WTC11 (cell line): ENCODE data around the gene PTGFR. TPM values are rescaled to one million over a fixed set of nuclear protein-coding genes. Genes with fewer than 3 reads are reported as not detected.

Experiments
- ATAC-seq: fragments of 200-7000 bp; cut with Tn5 transposase; 2 replicates; pipeline ENCODE4 v1.10.0; 2021; ENCODE audit warnings: mild to moderate bottlenecking, moderate library complexity
- CTCF ChIA-PET: fragments of 300-600 bp; sonication (Branson Sonifier 250); formaldehyde crosslinking; loops from one replicate; lab custom pipeline; 2021; ENCODE audit warnings: antibody characterized with exemption; lab: Charles Lee
- POLR2A ChIA-PET: fragments of 350-600 bp; sonication (Branson Sonifier 250); formaldehyde crosslinking; loops from one replicate; lab custom pipeline; 2021; ENCODE audit warnings: antibody characterized with exemption; lab: Charles Lee
- DNase-seq: peaks from one replicate; pipeline ENCODE4 v3.0.0; 2021; ENCODE audit warnings: low spot score
- H3K27ac Mint-ChIP-seq: 2 replicates; pipeline ENCODE4 v1.8.0; 2021; ENCODE audit warnings: mixed read lengths
- H3K27me3 Mint-ChIP-seq: 2 replicates; pipeline ENCODE4 v1.8.0; 2021; ENCODE audit warnings: low read depth, mild to moderate bottlenecking, moderate library complexity, mixed read lengths
- H3K36me3 Mint-ChIP-seq: 2 replicates; pipeline ENCODE4 v1.8.0; 2021; ENCODE audit warnings: mixed read lengths
- H3K4me1 Mint-ChIP-seq: 2 replicates; pipeline ENCODE4 v1.8.0; 2022; ENCODE audit warnings: mixed read lengths
- H3K4me3 Mint-ChIP-seq: 2 replicates; pipeline ENCODE4 v1.8.0; 2021; ENCODE audit warnings: mild to moderate bottlenecking, moderate library complexity, mixed read lengths
- H3K9me3 Mint-ChIP-seq: 2 replicates; pipeline ENCODE4 v1.8.0; 2021; ENCODE audit warnings: mixed read lengths
- ATF1 ChIP-seq: sonication (generic); formaldehyde crosslinking; IDR thresholded peaks from 2 replicates; pipeline ENCODE4 v1.8.1; 2023; ENCODE audit warnings: mild to moderate bottlenecking, moderate library complexity, missing genetic modification reagents
- ELF4 ChIP-seq: sonication (generic); formaldehyde crosslinking; IDR thresholded peaks from 2 replicates; pipeline ENCODE4 v1.8.1; 2022; ENCODE audit warnings: low read depth, mild to moderate bottlenecking, moderate library complexity, missing genetic modification reagents
- ETV6 ChIP-seq: sonication (generic); formaldehyde crosslinking; IDR thresholded peaks from 2 replicates; pipeline ENCODE4 v1.8.1; 2022; ENCODE audit warnings: mild to moderate bottlenecking, missing genetic modification reagents
- NFATC4 ChIP-seq: fragments of 250-450 bp; sonication (Bioruptor Pico); IDR thresholded peaks from 2 replicates; pipeline ENCODE4 v1.9.0; 2021; ENCODE audit warnings: mild to moderate bottlenecking
- NFE2L1 ChIP-seq: sonication (generic); formaldehyde crosslinking; IDR thresholded peaks from 2 replicates; pipeline ENCODE4 v1.8.1; 2023; ENCODE audit warnings: missing genetic modification reagents
- NFYB ChIP-seq: sonication (generic); formaldehyde crosslinking; conservative IDR thresholded peaks from 2 replicates; pipeline ENCODE4 v1.8.0; 2022; ENCODE audit warnings: low read depth, missing genetic modification reagents
- NR3C1 ChIP-seq: sonication (generic); formaldehyde crosslinking; conservative IDR thresholded peaks from 2 replicates; pipeline ENCODE4 v1.8.1; 2023; ENCODE audit warnings: low read depth, mild to moderate bottlenecking, missing genetic modification reagents
- SMAD3 ChIP-seq: sonication (generic); formaldehyde crosslinking; IDR thresholded peaks from 2 replicates; pipeline ENCODE4 v1.8.0; 2022; ENCODE audit warnings: missing genetic modification reagents, mild to moderate bottlenecking, borderline replicate concordance
- TCF7 ChIP-seq: sonication (generic); formaldehyde crosslinking; IDR thresholded peaks from 2 replicates; pipeline ENCODE4 v1.8.0; 2022; ENCODE audit warnings: mild to moderate bottlenecking, low read depth, missing genetic modification reagents, moderate library complexity
- TEAD4 ChIP-seq: sonication (generic); formaldehyde crosslinking; IDR thresholded peaks from 2 replicates; pipeline ENCODE4 v1.8.0; 2022; ENCODE audit warnings: mild to moderate bottlenecking, missing genetic modification reagents
- ZNF416 ChIP-seq: fragments of 250-450 bp; sonication (Bioruptor Pico); IDR thresholded peaks from 2 replicates; pipeline ENCODE4 v1.9.0; 2021; ENCODE audit warnings: mild to moderate bottlenecking, inconsistent platforms
- total RNA-seq: library from RNA; stranded (reverse); gene quantifications from 3 replicates; pipeline ENCODE4 v1.2.3, GENCODE V29; 2021
- TF ChIP-seq, protein P1 (sequence below): sonication (generic); formaldehyde crosslinking; IDR thresholded peaks from 2 replicates; pipeline ENCODE4 v1.8.1; 2023; ENCODE audit warnings: mild to moderate bottlenecking, moderate library complexity, missing genetic modification reagents
- TF ChIP-seq, protein P2 (sequence below): sonication (generic); formaldehyde crosslinking; IDR thresholded peaks from 2 replicates; pipeline ENCODE4 v1.8.1; 2023; ENCODE audit warnings: mild to moderate bottlenecking, missing genetic modification reagents, borderline replicate concordance
- TF ChIP-seq, protein P3 (sequence below): sonication (generic); formaldehyde crosslinking; IDR thresholded peaks from 2 replicates; pipeline ENCODE4 v1.8.0; 2023; ENCODE audit warnings: missing genetic modification reagents, mild to moderate bottlenecking, borderline replicate concordance
- TF ChIP-seq, protein P4 (sequence below): fragments of 250-450 bp; sonication (Bioruptor Pico); IDR thresholded peaks from 2 replicates; pipeline ENCODE4 v1.8.0; 2021; ENCODE audit warnings: mild to moderate bottlenecking
- TF ChIP-seq, protein P5 (sequence below): sonication (generic); formaldehyde crosslinking; conservative IDR thresholded peaks from 2 replicates; pipeline ENCODE4 v1.8.1; 2022; ENCODE audit warnings: mild to moderate bottlenecking, missing genetic modification reagents
- TF ChIP-seq, protein P6 (sequence below): sonication (generic); formaldehyde crosslinking; conservative IDR thresholded peaks from 2 replicates; pipeline ENCODE4 v1.8.1; 2023; ENCODE audit warnings: mild to moderate bottlenecking, low read depth, missing genetic modification reagents, moderate library complexity
- TF ChIP-seq, protein P7 (sequence below): sonication (generic); formaldehyde crosslinking; IDR thresholded peaks from 2 replicates; pipeline ENCODE4 v1.8.1; 2023; ENCODE audit warnings: mild to moderate bottlenecking, missing genetic modification reagents
- TF ChIP-seq, protein P8 (sequence below): sonication (generic); formaldehyde crosslinking; IDR thresholded peaks from 2 replicates; pipeline ENCODE4 v1.8.0; 2022; ENCODE audit warnings: mild to moderate bottlenecking, missing genetic modification reagents

The PTGFR gene
- total RNA-seq, 1 experiment from 2014 or later: 0.04 TPM

DNA sequence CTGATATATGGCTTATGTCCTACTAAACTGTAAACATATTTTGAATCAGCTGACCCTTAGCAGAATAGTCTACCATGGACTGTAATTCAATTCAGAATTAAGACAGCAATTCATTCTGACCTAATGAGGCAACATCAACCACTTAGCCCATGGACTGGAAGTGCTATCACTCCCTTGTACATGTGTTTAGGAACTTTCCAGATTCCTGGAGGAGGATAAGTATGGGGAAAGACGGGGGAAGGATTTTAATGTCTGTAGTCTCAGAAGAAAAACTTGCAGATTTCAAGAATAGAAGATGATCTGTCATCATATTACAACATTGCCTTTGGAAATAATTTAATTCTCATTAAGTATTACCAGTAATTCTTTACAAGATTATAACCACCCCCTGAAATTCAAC is 56.3 kb downstream of the PTGFR start (continued):
- no peak for TF ChIP-seq ETV6 (CRISPR knock-in tag)
- TF ChIP-seq ZNF416: no peak
- TF ChIP-seq ATF1 (CRISPR knock-in tag): no peak
- no peak for TF ChIP-seq TEAD4 (CRISPR knock-in tag)
- TF ChIP-seq, all 79 proteins: peak for 0

DNA sequence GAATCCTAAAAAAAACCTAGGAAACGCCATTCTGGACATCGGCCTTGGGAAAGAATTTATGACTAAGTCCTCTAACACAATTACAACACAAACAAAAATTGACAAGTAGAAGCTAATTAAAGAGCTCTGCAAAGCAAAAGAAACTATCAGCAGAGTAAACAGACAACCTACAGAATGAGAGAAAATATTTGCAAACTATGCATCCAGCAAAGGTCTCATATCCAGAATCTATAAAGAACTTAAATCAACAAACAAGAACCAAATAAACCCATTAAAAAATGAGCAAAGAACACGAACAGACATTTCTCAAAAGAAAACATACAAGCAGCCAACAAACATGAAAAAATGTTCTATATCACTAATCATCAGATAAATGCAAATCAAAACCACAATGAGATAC is 58.6 kb downstream of the PTGFR start:
- no peaks in the 10 kb centered on the region for H3K4me1 Mint-ChIP-seq
- POLR2A ChIA-PET: no interaction called here
- ATAC-seq: no peak
- no peak overlapping the region for H3K27ac Mint-ChIP-seq
- H3K9me3 Mint-ChIP-seq: peaks cover 19% of the 10 kb centered on the region
- CTCF ChIA-PET: no interaction called here
- TF ChIP-seq NFYB (CRISPR knock-in tag) (no peak), SMAD3 (CRISPR knock-in tag) (no peak), ETV6 (CRISPR knock-in tag) (no peak), ELF4 (CRISPR knock-in tag) (no peak), TCF7 (CRISPR knock-in tag) (no peak), NFATC4 (CRISPR knock-in tag) (no peak), NR3C1 (CRISPR knock-in tag) (no peak), TEAD4 (CRISPR knock-in tag) (no peak), NFE2L1 (CRISPR knock-in tag) (no peak)
- TF ChIP-seq, protein P1, sequence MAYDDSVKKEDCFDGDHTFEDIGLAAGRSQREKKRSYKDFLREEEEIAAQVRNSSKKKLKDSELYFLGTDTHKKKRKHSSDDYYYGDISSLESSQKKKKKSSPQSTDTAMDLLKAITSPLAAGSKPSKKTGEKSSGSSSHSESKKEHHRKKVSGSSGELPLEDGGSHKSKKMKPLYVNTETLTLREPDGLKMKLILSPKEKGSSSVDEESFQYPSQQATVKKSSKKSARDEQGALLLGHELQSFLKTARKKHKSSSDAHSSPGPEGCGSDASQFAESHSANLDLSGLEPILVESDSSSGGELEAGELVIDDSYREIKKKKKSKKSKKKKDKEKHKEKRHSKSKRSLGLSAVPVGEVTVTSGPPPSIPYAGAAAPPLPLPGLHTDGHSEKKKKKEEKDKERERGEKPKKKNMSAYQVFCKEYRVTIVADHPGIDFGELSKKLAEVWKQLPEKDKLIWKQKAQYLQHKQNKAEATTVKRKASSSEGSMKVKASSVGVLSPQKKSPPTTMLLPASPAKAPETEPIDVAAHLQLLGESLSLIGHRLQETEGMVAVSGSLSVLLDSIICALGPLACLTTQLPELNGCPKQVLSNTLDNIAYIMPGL (CRISPR knock-in tag): no peak
- TF ChIP-seq, protein P2, sequence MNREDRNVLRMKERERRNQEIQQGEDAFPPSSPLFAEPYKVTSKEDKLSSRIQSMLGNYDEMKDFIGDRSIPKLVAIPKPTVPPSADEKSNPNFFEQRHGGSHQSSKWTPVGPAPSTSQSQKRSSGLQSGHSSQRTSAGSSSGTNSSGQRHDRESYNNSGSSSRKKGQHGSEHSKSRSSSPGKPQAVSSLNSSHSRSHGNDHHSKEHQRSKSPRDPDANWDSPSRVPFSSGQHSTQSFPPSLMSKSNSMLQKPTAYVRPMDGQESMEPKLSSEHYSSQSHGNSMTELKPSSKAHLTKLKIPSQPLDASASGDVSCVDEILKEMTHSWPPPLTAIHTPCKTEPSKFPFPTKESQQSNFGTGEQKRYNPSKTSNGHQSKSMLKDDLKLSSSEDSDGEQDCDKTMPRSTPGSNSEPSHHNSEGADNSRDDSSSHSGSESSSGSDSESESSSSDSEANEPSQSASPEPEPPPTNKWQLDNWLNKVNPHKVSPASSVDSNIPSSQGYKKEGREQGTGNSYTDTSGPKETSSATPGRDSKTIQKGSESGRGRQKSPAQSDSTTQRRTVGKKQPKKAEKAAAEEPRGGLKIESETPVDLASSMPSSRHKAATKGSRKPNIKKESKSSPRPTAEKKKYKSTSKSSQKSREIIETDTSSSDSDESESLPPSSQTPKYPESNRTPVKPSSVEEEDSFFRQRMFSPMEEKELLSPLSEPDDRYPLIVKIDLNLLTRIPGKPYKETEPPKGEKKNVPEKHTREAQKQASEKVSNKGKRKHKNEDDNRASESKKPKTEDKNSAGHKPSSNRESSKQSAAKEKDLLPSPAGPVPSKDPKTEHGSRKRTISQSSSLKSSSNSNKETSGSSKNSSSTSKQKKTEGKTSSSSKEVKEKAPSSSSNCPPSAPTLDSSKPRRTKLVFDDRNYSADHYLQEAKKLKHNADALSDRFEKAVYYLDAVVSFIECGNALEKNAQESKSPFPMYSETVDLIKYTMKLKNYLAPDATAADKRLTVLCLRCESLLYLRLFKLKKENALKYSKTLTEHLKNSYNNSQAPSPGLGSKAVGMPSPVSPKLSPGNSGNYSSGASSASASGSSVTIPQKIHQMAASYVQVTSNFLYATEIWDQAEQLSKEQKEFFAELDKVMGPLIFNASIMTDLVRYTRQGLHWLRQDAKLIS (CRISPR knock-in tag): no peak
- TF ChIP-seq, protein P3, sequence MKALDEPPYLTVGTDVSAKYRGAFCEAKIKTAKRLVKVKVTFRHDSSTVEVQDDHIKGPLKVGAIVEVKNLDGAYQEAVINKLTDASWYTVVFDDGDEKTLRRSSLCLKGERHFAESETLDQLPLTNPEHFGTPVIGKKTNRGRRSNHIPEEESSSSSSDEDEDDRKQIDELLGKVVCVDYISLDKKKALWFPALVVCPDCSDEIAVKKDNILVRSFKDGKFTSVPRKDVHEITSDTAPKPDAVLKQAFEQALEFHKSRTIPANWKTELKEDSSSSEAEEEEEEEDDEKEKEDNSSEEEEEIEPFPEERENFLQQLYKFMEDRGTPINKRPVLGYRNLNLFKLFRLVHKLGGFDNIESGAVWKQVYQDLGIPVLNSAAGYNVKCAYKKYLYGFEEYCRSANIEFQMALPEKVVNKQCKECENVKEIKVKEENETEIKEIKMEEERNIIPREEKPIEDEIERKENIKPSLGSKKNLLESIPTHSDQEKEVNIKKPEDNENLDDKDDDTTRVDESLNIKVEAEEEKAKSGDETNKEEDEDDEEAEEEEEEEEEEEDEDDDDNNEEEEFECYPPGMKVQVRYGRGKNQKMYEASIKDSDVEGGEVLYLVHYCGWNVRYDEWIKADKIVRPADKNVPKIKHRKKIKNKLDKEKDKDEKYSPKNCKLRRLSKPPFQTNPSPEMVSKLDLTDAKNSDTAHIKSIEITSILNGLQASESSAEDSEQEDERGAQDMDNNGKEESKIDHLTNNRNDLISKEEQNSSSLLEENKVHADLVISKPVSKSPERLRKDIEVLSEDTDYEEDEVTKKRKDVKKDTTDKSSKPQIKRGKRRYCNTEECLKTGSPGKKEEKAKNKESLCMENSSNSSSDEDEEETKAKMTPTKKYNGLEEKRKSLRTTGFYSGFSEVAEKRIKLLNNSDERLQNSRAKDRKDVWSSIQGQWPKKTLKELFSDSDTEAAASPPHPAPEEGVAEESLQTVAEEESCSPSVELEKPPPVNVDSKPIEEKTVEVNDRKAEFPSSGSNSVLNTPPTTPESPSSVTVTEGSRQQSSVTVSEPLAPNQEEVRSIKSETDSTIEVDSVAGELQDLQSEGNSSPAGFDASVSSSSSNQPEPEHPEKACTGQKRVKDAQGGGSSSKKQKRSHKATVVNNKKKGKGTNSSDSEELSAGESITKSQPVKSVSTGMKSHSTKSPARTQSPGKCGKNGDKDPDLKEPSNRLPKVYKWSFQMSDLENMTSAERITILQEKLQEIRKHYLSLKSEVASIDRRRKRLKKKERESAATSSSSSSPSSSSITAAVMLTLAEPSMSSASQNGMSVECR (CRISPR knock-in tag): no peak
- TF ChIP-seq, protein P4, sequence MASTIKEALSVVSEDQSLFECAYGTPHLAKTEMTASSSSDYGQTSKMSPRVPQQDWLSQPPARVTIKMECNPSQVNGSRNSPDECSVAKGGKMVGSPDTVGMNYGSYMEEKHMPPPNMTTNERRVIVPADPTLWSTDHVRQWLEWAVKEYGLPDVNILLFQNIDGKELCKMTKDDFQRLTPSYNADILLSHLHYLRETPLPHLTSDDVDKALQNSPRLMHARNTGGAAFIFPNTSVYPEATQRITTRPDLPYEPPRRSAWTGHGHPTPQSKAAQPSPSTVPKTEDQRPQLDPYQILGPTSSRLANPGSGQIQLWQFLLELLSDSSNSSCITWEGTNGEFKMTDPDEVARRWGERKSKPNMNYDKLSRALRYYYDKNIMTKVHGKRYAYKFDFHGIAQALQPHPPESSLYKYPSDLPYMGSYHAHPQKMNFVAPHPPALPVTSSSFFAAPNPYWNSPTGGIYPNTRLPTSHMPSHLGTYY (CRISPR knock-in tag): no peak
- TF ChIP-seq, protein P5, sequence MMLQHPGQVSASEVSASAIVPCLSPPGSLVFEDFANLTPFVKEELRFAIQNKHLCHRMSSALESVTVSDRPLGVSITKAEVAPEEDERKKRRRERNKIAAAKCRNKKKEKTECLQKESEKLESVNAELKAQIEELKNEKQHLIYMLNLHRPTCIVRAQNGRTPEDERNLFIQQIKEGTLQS (CRISPR knock-in tag): no peak
- TF ChIP-seq, protein P6, sequence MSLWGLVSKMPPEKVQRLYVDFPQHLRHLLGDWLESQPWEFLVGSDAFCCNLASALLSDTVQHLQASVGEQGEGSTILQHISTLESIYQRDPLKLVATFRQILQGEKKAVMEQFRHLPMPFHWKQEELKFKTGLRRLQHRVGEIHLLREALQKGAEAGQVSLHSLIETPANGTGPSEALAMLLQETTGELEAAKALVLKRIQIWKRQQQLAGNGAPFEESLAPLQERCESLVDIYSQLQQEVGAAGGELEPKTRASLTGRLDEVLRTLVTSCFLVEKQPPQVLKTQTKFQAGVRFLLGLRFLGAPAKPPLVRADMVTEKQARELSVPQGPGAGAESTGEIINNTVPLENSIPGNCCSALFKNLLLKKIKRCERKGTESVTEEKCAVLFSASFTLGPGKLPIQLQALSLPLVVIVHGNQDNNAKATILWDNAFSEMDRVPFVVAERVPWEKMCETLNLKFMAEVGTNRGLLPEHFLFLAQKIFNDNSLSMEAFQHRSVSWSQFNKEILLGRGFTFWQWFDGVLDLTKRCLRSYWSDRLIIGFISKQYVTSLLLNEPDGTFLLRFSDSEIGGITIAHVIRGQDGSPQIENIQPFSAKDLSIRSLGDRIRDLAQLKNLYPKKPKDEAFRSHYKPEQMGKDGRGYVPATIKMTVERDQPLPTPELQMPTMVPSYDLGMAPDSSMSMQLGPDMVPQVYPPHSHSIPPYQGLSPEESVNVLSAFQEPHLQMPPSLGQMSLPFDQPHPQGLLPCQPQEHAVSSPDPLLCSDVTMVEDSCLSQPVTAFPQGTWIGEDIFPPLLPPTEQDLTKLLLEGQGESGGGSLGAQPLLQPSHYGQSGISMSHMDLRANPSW (CRISPR knock-in tag): no peak
- TF ChIP-seq, protein P7, sequence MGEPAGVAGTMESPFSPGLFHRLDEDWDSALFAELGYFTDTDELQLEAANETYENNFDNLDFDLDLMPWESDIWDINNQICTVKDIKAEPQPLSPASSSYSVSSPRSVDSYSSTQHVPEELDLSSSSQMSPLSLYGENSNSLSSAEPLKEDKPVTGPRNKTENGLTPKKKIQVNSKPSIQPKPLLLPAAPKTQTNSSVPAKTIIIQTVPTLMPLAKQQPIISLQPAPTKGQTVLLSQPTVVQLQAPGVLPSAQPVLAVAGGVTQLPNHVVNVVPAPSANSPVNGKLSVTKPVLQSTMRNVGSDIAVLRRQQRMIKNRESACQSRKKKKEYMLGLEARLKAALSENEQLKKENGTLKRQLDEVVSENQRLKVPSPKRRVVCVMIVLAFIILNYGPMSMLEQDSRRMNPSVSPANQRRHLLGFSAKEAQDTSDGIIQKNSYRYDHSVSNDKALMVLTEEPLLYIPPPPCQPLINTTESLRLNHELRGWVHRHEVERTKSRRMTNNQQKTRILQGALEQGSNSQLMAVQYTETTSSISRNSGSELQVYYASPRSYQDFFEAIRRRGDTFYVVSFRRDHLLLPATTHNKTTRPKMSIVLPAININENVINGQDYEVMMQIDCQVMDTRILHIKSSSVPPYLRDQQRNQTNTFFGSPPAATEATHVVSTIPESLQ (CRISPR knock-in tag): no peak
- TF ChIP-seq, protein P8, sequence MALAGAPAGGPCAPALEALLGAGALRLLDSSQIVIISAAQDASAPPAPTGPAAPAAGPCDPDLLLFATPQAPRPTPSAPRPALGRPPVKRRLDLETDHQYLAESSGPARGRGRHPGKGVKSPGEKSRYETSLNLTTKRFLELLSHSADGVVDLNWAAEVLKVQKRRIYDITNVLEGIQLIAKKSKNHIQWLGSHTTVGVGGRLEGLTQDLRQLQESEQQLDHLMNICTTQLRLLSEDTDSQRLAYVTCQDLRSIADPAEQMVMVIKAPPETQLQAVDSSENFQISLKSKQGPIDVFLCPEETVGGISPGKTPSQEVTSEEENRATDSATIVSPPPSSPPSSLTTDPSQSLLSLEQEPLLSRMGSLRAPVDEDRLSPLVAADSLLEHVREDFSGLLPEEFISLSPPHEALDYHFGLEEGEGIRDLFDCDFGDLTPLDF: no peak
- TF ChIP-seq, all 79 proteins: peak for 0
- H3K27me3 Mint-ChIP-seq: peaks cover 16% of the 10 kb centered on the region
- no peak for DNase-seq
- H3K4me3 Mint-ChIP-seq: no peak overlapping the region
- H3K36me3 Mint-ChIP-seq: peaks cover 5% of the 10 kb centered on the region; the same call in 1 of the 2 replicates
